Epithelial cell of esophagus (primary cell): ENCODE data around the gene GBE1.
"Not testable (repeated sequence)": the region's sequence is repeated elsewhere in the genome, so short reads cannot be mapped to it uniquely, and the experiment has no call there.

Experiments used
- DNase-seq: peaks from one replicate; pipeline ENCODE4 v3.0.0; 2010; ENCODE audit warnings: low read depth
- H3K4me3 ChIP-seq: 2 replicates; pipeline ENCODE4 v1.5.1; 2011; ENCODE audit warnings: mild to moderate bottlenecking, low read length, control low read depth
- TF ChIP-seq, protein P1 (sequence below): IDR thresholded peaks from 2 replicates; pipeline ENCODE4 v1.5.1; 2011; ENCODE audit warnings: low read depth, mild to moderate bottlenecking, low read length, control low read depth, inconsistent platforms; ENCODE audit not compliant: insufficient read depth; ENCODE audit errors: missing control alignments

Gene GBE1

GRCh38 chr3:81765400-81765799, 4.0 kb upstream of the GBE1 start:
- TF ChIP-seq, protein P1, sequence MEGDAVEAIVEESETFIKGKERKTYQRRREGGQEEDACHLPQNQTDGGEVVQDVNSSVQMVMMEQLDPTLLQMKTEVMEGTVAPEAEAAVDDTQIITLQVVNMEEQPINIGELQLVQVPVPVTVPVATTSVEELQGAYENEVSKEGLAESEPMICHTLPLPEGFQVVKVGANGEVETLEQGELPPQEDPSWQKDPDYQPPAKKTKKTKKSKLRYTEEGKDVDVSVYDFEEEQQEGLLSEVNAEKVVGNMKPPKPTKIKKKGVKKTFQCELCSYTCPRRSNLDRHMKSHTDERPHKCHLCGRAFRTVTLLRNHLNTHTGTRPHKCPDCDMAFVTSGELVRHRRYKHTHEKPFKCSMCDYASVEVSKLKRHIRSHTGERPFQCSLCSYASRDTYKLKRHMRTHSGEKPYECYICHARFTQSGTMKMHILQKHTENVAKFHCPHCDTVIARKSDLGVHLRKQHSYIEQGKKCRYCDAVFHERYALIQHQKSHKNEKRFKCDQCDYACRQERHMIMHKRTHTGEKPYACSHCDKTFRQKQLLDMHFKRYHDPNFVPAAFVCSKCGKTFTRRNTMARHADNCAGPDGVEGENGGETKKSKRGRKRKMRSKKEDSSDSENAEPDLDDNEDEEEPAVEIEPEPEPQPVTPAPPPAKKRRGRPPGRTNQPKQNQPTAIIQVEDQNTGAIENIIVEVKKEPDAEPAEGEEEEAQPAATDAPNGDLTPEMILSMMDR = no peak
- DNase-seq = no peak
- H3K4me3 ChIP-seq = no peak overlapping the region

DNA sequence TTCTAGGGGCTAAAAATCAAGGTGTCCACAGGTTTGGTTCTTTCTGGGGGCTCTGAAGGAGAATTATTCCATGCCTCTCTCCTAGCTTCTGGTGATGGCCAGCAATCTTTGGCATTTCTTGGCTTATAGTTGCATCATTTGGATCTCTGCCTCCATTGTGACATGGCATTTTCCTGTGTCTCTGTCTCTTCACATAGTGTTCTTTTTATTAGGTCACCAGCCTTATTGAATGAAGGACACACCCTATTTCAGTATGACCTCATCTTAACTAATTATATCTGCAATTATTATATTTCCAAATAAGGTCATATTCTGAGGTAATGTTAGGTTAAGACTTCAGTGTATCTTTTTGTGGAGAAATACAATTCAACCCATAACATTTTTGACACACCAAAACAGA, 3.2 kb upstream of the GBE1 start:
- TF ChIP-seq, protein P1 = no peak
- no peak for DNase-seq
- no peak overlapping the region for H3K4me3 ChIP-seq

DNA sequence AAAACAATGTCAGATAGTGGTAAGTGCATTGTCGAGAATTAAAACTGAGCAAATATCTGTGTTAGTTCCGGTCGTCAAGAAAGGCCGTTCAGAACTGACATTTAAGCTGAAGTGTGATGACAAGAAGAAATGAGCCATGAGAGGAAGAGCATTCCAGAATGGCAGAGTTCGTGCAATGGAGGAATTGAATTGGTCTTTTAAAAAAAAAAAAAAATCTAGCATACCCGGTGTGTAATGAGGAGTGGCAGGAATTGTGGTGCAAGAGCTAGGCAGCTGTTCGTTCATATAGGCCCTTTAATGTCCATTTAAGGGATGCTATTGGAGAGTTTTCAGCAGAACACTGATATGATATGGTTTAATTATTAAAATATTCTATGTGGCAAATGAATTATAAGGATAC, 2.6 kb upstream of the GBE1 start:
- DNase-seq = no peak
- TF ChIP-seq, protein P1 = no peak
- no peak overlapping the region for H3K4me3 ChIP-seq

GRCh38 chr3:81763001-81763400, 1.6 kb upstream of the GBE1 start:
- TF ChIP-seq, protein P1 = no peak
- no peak for DNase-seq
- no peak overlapping the region for H3K4me3 ChIP-seq

GRCh38 chr3:81761904-81762580, 597 bp upstream of the GBE1 start:
- no peak for DNase-seq
- peak overlapping the region; percentile 60 for H3K4me3 ChIP-seq
- TF ChIP-seq, protein P1 = no peak

GRCh38 chr3:81760215-81760614, 1.2 kb downstream of the GBE1 start:
- TF ChIP-seq, protein P1 = no peak
- H3K4me3 ChIP-seq = peak overlapping the region; percentile 60
- no peak for DNase-seq

DNA sequence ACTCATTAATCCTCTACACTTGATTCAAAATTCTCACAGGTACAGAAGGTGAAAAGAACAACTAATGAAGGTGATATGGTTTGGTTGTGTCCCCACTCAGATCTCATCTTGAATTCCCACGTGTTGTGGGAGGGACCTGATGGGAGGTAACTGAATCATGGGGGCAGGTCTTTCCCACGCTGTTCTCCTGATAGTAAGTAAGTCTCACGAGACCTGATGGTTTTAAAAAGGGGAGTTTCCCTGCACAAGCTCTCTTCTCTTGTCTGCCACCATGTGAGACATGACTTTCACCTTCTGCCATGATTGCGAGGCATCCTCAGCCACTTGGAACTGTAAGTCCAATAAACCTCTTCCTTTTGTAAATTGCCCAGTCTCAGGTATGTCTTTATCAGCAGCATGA, 2.7 kb downstream of the GBE1 start:
- not testable (repeated sequence) for DNase-seq, H3K4me3 ChIP-seq

DNA sequence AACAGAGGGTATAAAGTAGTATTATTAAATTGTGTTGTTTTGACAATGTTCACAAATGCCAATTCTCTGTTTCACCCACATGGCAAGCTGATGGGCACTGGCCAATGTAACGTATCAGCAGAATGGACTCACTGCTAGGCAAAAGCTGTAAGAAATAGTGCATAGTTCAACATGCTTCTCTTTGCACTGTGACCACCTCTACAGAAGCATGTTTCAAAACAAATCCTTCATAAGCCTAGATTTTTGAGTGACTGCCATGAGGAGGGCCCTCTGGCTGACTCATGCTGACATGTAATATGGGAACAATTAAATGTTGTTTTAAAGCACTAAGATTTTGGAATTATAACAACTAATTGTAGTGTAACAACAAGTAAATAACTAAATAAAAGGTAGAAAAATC, 3.2 kb downstream of the GBE1 start:
- no peak overlapping the region for H3K4me3 ChIP-seq
- DNase-seq = peak; percentile 49
- TF ChIP-seq, protein P1 = no peak
